Epithelial cell of proximal tubule (primary cell): Measurements from ENCODE around the gene IL1RAPL2. TPM values are rescaled to one million over a fixed set of nuclear protein-coding genes. Genes with fewer than 3 reads are reported as not detected.
A peak's percentile ranks its signal among the peaks of the same experiment; 100 is the strongest.

Experiments used
- DNase-seq: peaks from one replicate; pipeline ENCODE4 v3.0.0-alpha.2; 2011; ENCODE audit warnings: low read depth
- H3K4me3 ChIP-seq: 2 replicates; pipeline ENCODE4 v1.5.1; 2011; ENCODE audit warnings: low read depth, mild to moderate bottlenecking, low read length
- CTCF ChIP-seq: conservative IDR thresholded peaks from 2 replicates; pipeline ENCODE4 v1.5.1; 2012; ENCODE audit warnings: low read depth, mild to moderate bottlenecking, low read length
- total RNA-seq: library from RNA; depleted of rRNA; stranded (reverse); fragments of >200 nt; gene quantifications from 2 replicates; pipeline ENCODE4 v1.2.3, GENCODE V29; 2015

Gene IL1RAPL2
- total RNA-seq, 1 donor from 2014 or later, result not detected

GRCh38 chrX:105695451-105695850 is 1129.5 kb downstream of the IL1RAPL2 start:
- no peak for DNase-seq

GRCh38 chrX:105696870-105697269 is 1130.9 kb downstream of the IL1RAPL2 start:
- H3K4me3 ChIP-seq, result no peak overlapping the region
- no peak for DNase-seq
- TF ChIP-seq CTCF, result no peak

More at GRCh38 chrX:105695451-105695850, 1129.5 kb downstream of the IL1RAPL2 start:
- TF ChIP-seq CTCF, result no peak
- H3K4me3 ChIP-seq, result no peak overlapping the region

GRCh38 chrX:105697984-105698781 is 1132.2 kb downstream of the IL1RAPL2 start:
- H3K4me3 ChIP-seq, result no peak overlapping the region
- no peak for DNase-seq
- no peak for TF ChIP-seq CTCF

GRCh38 chrX:105700331-105700730 is 1134.3 kb downstream of the IL1RAPL2 start:
- no peak for TF ChIP-seq CTCF
- H3K4me3 ChIP-seq, result no peak overlapping the region
- no peak for DNase-seq

GRCh38 chrX:105701310-105702052 is 1135.5 kb downstream of the IL1RAPL2 start:
- H3K4me3 ChIP-seq, result no peak overlapping the region
- DNase-seq, result no peak
- peak; percentile 40 for TF ChIP-seq CTCF

- H3K4me3 ChIP-seq, result no peak overlapping the region
- DNase-seq, result no peak
- no peak for TF ChIP-seq CTCF
These were observed 1137.9 kb downstream of the IL1RAPL2 start for GRCh38 chrX:105703876-105704275.
